ENCODE measurements around the gene FEN1. TPM values are rescaled to one million over a fixed set of nuclear protein-coding genes. Genes with fewer than 3 reads are reported as not detected.

The FEN1 gene
- total RNA-seq, 1 experiment from 2014 or later = 89.5 TPM

- TF ChIP-seq, protein P1, sequence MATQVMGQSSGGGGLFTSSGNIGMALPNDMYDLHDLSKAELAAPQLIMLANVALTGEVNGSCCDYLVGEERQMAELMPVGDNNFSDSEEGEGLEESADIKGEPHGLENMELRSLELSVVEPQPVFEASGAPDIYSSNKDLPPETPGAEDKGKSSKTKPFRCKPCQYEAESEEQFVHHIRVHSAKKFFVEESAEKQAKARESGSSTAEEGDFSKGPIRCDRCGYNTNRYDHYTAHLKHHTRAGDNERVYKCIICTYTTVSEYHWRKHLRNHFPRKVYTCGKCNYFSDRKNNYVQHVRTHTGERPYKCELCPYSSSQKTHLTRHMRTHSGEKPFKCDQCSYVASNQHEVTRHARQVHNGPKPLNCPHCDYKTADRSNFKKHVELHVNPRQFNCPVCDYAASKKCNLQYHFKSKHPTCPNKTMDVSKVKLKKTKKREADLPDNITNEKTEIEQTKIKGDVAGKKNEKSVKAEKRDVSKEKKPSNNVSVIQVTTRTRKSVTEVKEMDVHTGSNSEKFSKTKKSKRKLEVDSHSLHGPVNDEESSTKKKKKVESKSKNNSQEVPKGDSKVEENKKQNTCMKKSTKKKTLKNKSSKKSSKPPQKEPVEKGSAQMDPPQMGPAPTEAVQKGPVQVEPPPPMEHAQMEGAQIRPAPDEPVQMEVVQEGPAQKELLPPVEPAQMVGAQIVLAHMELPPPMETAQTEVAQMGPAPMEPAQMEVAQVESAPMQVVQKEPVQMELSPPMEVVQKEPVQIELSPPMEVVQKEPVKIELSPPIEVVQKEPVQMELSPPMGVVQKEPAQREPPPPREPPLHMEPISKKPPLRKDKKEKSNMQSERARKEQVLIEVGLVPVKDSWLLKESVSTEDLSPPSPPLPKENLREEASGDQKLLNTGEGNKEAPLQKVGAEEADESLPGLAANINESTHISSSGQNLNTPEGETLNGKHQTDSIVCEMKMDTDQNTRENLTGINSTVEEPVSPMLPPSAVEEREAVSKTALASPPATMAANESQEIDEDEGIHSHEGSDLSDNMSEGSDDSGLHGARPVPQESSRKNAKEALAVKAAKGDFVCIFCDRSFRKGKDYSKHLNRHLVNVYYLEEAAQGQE (IDR thresholded peaks at IDR 0.05; ENCODE audit: low read depth) = no peak
- no peak for TF ChIP-seq ATF3 (IDR thresholded peaks at IDR 0.05)
- no peak for TF ChIP-seq POLR2A (IDR thresholded peaks at IDR 0.05; ENCODE audit: borderline replicate concordance, extremely low read depth, insufficient read depth, insufficient read length)
- no peak for TF ChIP-seq EZH2phosphoT487 (IDR thresholded peaks at IDR 0.05; ENCODE audit: borderline replicate concordance)
- no peak for TF ChIP-seq MAX (IDR thresholded peaks at IDR 0.05)
- no peak for TF ChIP-seq JUND (IDR thresholded peaks at IDR 0.05)
- no peak for TF ChIP-seq TCF7L2 (IDR thresholded peaks at IDR 0.05; ENCODE audit: borderline replicate concordance, extremely low read depth, insufficient read depth, insufficient read length)
- TF ChIP-seq RAD21 (IDR thresholded peaks at IDR 0.05; ENCODE audit: low read depth) = no peak
Observed at GRCh38 chr11:61834278-61835048, 41.8 kb downstream of the FEN1 start (continued).

DNA sequence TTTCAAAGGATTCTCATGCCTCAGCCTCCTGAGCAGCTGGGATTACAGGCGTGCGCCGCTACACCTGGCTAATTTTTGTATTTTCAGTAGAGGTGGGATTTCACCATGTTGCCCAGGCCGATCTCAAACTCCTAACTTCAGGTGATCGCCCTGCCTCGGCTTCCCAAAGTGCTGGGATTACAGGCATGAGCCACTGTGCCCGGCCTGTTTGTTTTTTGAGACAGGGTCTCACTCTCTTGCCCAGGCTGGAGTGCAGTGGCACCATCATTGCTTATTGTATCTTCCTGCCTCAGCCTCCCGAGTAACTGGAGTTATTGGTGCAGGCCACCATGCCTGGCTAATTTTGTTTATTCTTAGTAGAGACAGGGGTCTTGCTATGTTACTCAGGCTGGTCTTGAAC, 43.5 kb downstream of the FEN1 start:
- Histone ChIP-seq H3K36me3 (ENCODE audit: control insufficient read depth in 1 of 2, insufficient read depth in 2 of 2, low read length in 2 of 2) (no peaks in the 10 kb centered on the region), H3K4me2 (ENCODE audit: low read length) (no peak overlapping the region), H3K4me1 (ENCODE audit: control insufficient read depth in 1 of 2, insufficient read depth in 2 of 2, low read length in 2 of 2) (peaks cover 0 to 5% of the 10 kb centered on the region in 2 experiments; a peak in 1 of 4 replicates), H3K79me2 (ENCODE audit: insufficient read depth, low read length) (no peaks in the 10 kb centered on the region), H3K9ac (ENCODE audit: low read length) (no peak overlapping the region), H3K27me3 (ENCODE audit: insufficient read depth, low read length) (no peaks in the 10 kb centered on the region), H3K27ac (ENCODE audit: low read depth, low read length) (no peak overlapping the region), H3K9me2 (ENCODE audit: insufficient read depth) (no peaks in the 10 kb centered on the region), H2AFZ (ENCODE audit: low read depth, low read length, poor library complexity, severe bottlenecking) (no peak overlapping the region), H3K4me3 (replicated peaks in 1 of 2; ENCODE audit: low read depth in 1 of 2, low read length in 2 of 2) (no peak overlapping the region), H4K20me1 (ENCODE audit: insufficient read depth) (no peaks in the 10 kb centered on the region), H3K9me3 (ENCODE audit: control insufficient read depth in 1 of 2, insufficient read depth in 1 of 2, low read depth in 1 of 2, low read length in 2 of 2) (no peaks in the 10 kb centered on the region)
- ChIA-PET RAD21 (ENCODE audit: low non-redundant PET in 1 of 2, low total read pairs in 2 of 2, uncharacterized antibody in 2 of 2, unreplicated experiment in 2 of 2) (no interaction called here), CTCF (no interaction called here), POLR2A (interaction anchor here (0.6 to 1.2 kb wide), 2 partner anchors 21 to 23 kb away, joined by 3 to 4 read pairs; no protein-coding TSS in a partner anchor)
- intact Hi-C loops (cut with micrococcal nuclease) = no loop called here
- TF ChIP-seq EZH2 (IDR thresholded peaks at IDR 0.05) (no peak), EGR1 (IDR thresholded peaks at IDR 0.05; ENCODE audit: low read depth) (no peak), MAX (IDR thresholded peaks at IDR 0.05) (no peak)
- ATAC-seq (no peak), DNase-seq (ENCODE audit: low read depth, low spot score) (no peak)
- BruUV-seq (replicated peaks) = no TSS peak

Measured in HCT116 (cell line).